ENCODE results near the gene GORAB.

The GORAB gene

GRCh38 chr1:170590921-170591705 lies 59.1 kb downstream of the GORAB start:
- no peak overlapping the region for H3K4me3 ChIP-seq (ENCODE audit: low read length)
- H3K27ac ChIP-seq (ENCODE audit: low read depth, low read length), result no peak overlapping the region
- no peaks in the 10 kb centered on the region for H3K4me1 ChIP-seq (ENCODE audit: control insufficient read depth, low read length)
- no peak overlapping the region for H3K4me2 ChIP-seq (ENCODE audit: low read length)
- H3K9me2 ChIP-seq (replicated peaks; ENCODE audit: control insufficient read depth, low read length), result no peaks in the 10 kb centered on the region
- H3K79me2 ChIP-seq (ENCODE audit: control insufficient read depth, low read length), result no peaks in the 10 kb centered on the region
- TF ChIP-seq EZH2phosphoT487 (IDR thresholded peaks at IDR 0.05; ENCODE audit: borderline replicate concordance, low read length), result no peak
- no peak for TF ChIP-seq CTCF (IDR thresholded peaks at IDR 0.05; ENCODE audit: low read depth, low read length, poor library complexity, severe bottlenecking)
- H3K27me3 ChIP-seq (ENCODE audit: control insufficient read depth, low read length), result 0 out of 2 replicates have a peak, but pooled peaks cover 2% of the 10 kb centered on the region
- H3K36me3 ChIP-seq (ENCODE audit: control insufficient read depth, low read length), result no peaks in the 10 kb centered on the region
- no peaks in the 10 kb centered on the region for H3K9me3 ChIP-seq (ENCODE audit: control insufficient read depth, insufficient read depth, low read length)
- no peaks in the 10 kb centered on the region for H3F3A ChIP-seq (ENCODE audit: control insufficient read depth, insufficient read depth)
- H4K20me1 ChIP-seq (ENCODE audit: control insufficient read depth, insufficient read depth, low read depth, low read length), result no peaks in the 10 kb centered on the region

- TF ChIP-seq CTCF (IDR thresholded peaks at IDR 0.05; ENCODE audit: low read depth, low read length, poor library complexity, severe bottlenecking) (no peak), EZH2phosphoT487 (IDR thresholded peaks at IDR 0.05; ENCODE audit: borderline replicate concordance, low read length) (no peak)
- Histone ChIP-seq H4K20me1 (ENCODE audit: control insufficient read depth, insufficient read depth, low read depth, low read length) (no peaks in the 10 kb centered on the region), H3K79me2 (ENCODE audit: control insufficient read depth, low read length) (no peaks in the 10 kb centered on the region), H3K27ac (ENCODE audit: low read depth, low read length) (no peak overlapping the region), H3K9me3 (ENCODE audit: control insufficient read depth, insufficient read depth, low read length) (no peaks in the 10 kb centered on the region), H3K4me2 (ENCODE audit: low read length) (no peak overlapping the region), H3K27me3 (ENCODE audit: control insufficient read depth, low read length) (0 out of 2 replicates have a peak, but pooled peaks cover 2% of the 10 kb centered on the region), H3F3A (ENCODE audit: control insufficient read depth, insufficient read depth) (no peaks in the 10 kb centered on the region), H3K4me1 (ENCODE audit: control insufficient read depth, low read length) (no peaks in the 10 kb centered on the region), H3K9me2 (replicated peaks; ENCODE audit: control insufficient read depth, low read length) (no peaks in the 10 kb centered on the region), H3K4me3 (ENCODE audit: low read length) (no peak overlapping the region), H3K36me3 (ENCODE audit: control insufficient read depth, low read length) (no peaks in the 10 kb centered on the region)
Measured at GRCh38 chr1:170592591-170593111, 60.7 kb downstream of the GORAB start.

- Histone ChIP-seq H3K4me2 (ENCODE audit: low read length) (no peak overlapping the region), H3F3A (ENCODE audit: control insufficient read depth, insufficient read depth) (no peaks in the 10 kb centered on the region), H3K27ac (ENCODE audit: low read depth, low read length) (no peak overlapping the region), H3K27me3 (ENCODE audit: control insufficient read depth, low read length) (0 out of 2 replicates have a peak, but pooled peaks cover 2% of the 10 kb centered on the region), H3K36me3 (ENCODE audit: control insufficient read depth, low read length) (no peaks in the 10 kb centered on the region), H3K9me2 (replicated peaks; ENCODE audit: control insufficient read depth, low read length) (no peaks in the 10 kb centered on the region), H3K9me3 (ENCODE audit: control insufficient read depth, insufficient read depth, low read length) (no peaks in the 10 kb centered on the region), H3K79me2 (ENCODE audit: control insufficient read depth, low read length) (no peaks in the 10 kb centered on the region), H3K4me1 (ENCODE audit: control insufficient read depth, low read length) (no peaks in the 10 kb centered on the region), H3K4me3 (ENCODE audit: low read length) (no peak overlapping the region), H4K20me1 (ENCODE audit: control insufficient read depth, insufficient read depth, low read depth, low read length) (no peaks in the 10 kb centered on the region)
- no peak for TF ChIP-seq EZH2phosphoT487 (IDR thresholded peaks at IDR 0.05; ENCODE audit: borderline replicate concordance, low read length)
- no peak for TF ChIP-seq CTCF (IDR thresholded peaks at IDR 0.05; ENCODE audit: low read depth, low read length, poor library complexity, severe bottlenecking)
Measured at GRCh38 chr1:170593173-170594011, 61.4 kb downstream of the GORAB start.
